MV-4-11 (cell line): ENCODE data around the gene STS.

Source experiments
- DNase-seq: peaks from one replicate; lab custom pipeline; 2025; lab: John Stamatoyannopoulos, UW

The STS gene

DNA sequence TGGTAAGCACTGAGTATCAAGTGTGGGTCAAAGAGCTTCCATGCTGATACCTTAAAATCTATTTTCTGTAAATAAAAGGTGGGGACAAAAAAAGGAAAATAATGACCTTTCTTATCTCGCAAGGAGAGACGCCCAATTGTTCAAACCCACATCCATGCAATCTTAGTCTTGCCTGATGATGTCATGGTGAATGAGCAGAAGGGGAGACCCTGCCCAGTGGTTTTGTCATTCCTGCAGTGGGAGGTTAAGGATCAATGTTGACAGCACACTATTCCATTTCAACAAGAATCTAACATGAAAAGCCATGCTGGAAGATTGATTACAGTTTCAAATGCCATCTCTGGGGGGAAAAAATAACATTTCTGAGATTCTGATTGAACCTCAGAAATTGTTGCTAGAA lies 41.2 kb downstream of the STS start:
- no peak for DNase-seq

DNA sequence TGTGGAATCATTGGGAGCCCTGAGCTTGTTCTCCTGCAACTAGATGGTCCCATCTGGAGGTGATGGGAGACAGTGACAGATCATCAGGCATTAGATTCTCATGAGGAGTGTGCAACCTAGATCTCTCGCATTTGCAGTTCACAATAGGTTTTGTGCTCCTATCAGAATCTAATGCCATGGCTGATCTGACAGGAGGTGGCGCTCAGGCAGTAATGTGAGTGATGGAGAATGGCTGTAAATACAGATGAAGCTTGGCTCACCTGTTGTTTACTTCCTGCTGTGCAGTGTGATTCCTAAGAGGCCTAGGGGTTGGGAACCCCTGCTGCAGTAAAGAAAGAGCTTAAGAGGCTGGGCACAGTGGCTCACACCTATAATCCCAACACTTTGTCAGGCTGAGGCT lies 42.6 kb downstream of the STS start:
- no peak for DNase-seq

DNA sequence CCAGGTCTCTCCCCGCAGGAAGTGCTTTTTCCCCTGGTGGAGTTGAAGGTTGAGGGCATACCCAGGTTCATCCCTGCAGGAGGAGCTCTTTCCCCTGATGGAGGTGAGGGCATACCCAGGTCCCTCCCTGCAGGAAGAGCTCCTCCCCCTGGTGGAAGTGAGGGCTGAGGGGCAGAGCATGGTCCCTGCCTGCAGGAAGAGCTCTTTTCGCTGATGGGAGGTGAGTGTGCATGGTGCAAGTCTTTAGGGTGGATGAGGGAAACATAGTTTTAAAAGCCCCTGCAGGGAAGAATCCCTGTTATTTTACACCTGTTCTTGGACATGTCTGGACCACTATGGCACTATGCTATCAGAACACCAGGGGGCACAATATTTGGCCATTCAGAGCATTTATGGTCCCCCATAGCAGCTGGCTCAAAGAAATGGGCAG lies 44.2 kb downstream of the STS start:
- no peak for DNase-seq

DNA sequence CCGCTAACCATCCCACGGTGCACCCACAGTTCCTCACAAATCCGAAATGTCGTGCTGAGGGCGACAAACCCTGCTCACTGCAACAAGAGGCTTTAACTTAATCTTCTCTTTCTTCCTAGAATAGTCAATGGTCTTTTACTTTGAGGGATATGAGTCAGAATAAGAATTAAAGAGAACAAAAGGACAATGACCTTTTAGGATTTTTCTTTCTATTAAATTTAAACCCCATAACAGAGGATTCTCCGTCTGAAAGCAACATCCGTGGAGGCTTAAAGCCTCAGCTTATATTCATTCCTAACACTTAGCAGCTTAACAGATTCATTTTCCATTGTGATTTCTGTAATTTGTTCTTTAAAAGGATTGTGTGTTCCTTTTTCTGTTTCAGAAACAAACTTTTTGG lies 45.4 kb downstream of the STS start:
- no peak for DNase-seq

DNA sequence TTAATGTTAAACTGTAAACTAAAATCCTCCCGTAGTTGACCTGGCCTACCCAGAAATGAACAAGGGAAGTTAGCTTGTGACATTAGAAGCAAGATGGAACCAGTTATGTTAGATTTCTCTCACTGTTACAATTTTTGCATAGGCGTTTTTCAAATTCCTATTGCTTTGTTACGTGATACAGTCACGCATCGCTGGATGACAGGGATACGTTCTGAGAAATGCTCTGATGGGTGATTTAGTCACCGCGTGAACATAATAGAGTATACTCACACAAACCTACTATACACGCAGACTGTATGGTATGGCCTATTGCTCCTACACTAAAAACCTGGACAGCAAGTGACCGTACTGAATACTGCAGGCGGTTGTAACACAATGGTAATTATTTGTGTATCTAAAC lies 47.1 kb downstream of the STS start:
- no peak for DNase-seq
